Panc1 (cell line): Measurements from ENCODE around the gene TTLL11. TPM values are rescaled to one million over a fixed set of nuclear protein-coding genes. Genes with fewer than 3 reads are reported as not detected.

ENCODE experiments used
- ATAC-seq: fragments of 200-7000 bp; cut with Tn5 transposase; 2 replicates; pipeline ENCODE4 v1.9.1; 2020; ENCODE audit warnings: mild to moderate bottlenecking, moderate library complexity
- BruUV-seq: library from RNA; stranded (reverse); fragments of 400-500 nt; replicated peaks from 2 replicates; lab custom pipeline; 2021; lab: Mats Ljungman, UMichigan
- CTCF ChIA-PET: fragments of 300-600 bp; sonication (Branson Sonifier 250); formaldehyde crosslinking; loops from one replicate; lab custom pipeline; 2022; ENCODE audit warnings: antibody characterized with exemption; lab: Charles Lee
- POLR2A ChIA-PET: fragments of 300-600 bp; sonication (Branson Sonifier 250); formaldehyde crosslinking; loops from one replicate; lab custom pipeline; 2022; ENCODE audit warnings: antibody characterized with exemption; lab: Charles Lee
- DNase-seq: peaks from one replicate; pipeline ENCODE4 v3.0.0-alpha.2; 2010; ENCODE audit warnings: low read depth, low spot score
- H3K27ac ChIP-seq: 2 replicates; pipeline ENCODE4 v1.5.1; 2011; ENCODE audit warnings: mild to moderate bottlenecking, low read length, inconsistent platforms
- H3K27me3 ChIP-seq: fragments of 200-500 bp; sonication (Bioruptor generic); 2 replicates; pipeline ENCODE4 v1.6.0; 2014; ENCODE audit warnings: low read length, inconsistent platforms; ENCODE audit not compliant: control insufficient read depth, insufficient read depth
- H3K36me3 ChIP-seq: fragments of 200-500 bp; sonication (Bioruptor generic); 2 replicates; pipeline ENCODE4 v1.5.1; 2014; ENCODE audit warnings: inconsistent platforms, mild to moderate bottlenecking, low read length, moderate library complexity; ENCODE audit not compliant: control insufficient read depth, insufficient read depth
- H3K4me1 ChIP-seq: 2 replicates; pipeline ENCODE4 v1.5.1; 2011; ENCODE audit warnings: inconsistent platforms, mild to moderate bottlenecking, low read length, moderate library complexity; ENCODE audit not compliant: control insufficient read depth, insufficient read depth
- H3K4me3 ChIP-seq, 2 experiments: 2 replicates each; pipeline ENCODE4 v1.5.1; 2011 to 2012; ENCODE audit warnings: low read depth in 2 of 2, low read length in 2 of 2, mild to moderate bottlenecking in 2 of 2, inconsistent platforms in 1 of 2, moderate library complexity in 1 of 2
- H3K9me3 ChIP-seq: fragments of 200-500 bp; sonication (Bioruptor generic); 2 replicates; pipeline ENCODE4 v1.5.1; 2014; ENCODE audit warnings: low read depth, mild to moderate bottlenecking, inconsistent platforms, low read length, moderate library complexity; ENCODE audit not compliant: control insufficient read depth, insufficient read depth
- POLR2AphosphoS5 ChIP-seq: IDR thresholded peaks from 2 replicates; pipeline ENCODE4 v1.6.1; 2012; ENCODE audit warnings: mild to moderate bottlenecking, low read depth, low read length, moderate library complexity
- SIN3A ChIP-seq: IDR thresholded peaks from 2 replicates; pipeline ENCODE4 v1.6.1; 2012; ENCODE audit warnings: low read depth, mild to moderate bottlenecking, low read length, moderate library complexity, borderline replicate concordance; ENCODE audit not compliant: insufficient read depth
- TCF7L2 ChIP-seq: IDR thresholded peaks from 2 replicates; pipeline ENCODE4 v1.6.1; 2011; ENCODE audit warnings: mild to moderate bottlenecking, low read depth, low read length, inconsistent platforms
- in situ Hi-C: cut with HindIII; loops from 2 replicates; pipeline ENCODE4 v1.10.0; 2016; ENCODE audit warnings: low sequenced_read_pairs, low pct_unique_long_range_greater_than_20kb
- intact Hi-C: fragments of 100-400 bp; cut with micrococcal nuclease; formaldehyde crosslinking; loops from one replicate; pipeline ENCODE4 v1.10.0; 2022; ENCODE audit not compliant: unreplicated experiment
- microRNA-seq: library from miRNA; unstranded; fragments of <30 nt; microRNA quantifications from one replicate; pipeline ENCODE4 v1.1.0, GENCODE V29; 2020; ENCODE audit not compliant: unreplicated experiment
- total RNA-seq: library from RNA; stranded (reverse); gene quantifications from one replicate; pipeline ENCODE4 v1.2.1, GENCODE V29; 2021; ENCODE audit not compliant: unreplicated experiment
- TF ChIP-seq, protein P1 (sequence below), 2 experiments: IDR thresholded peaks; 2 replicates each; pipeline ENCODE4 v1.6.1; 2011 to 2012; ENCODE audit warnings: low read depth in 2 of 2, control low read depth in 1 of 2, low read length in 1 of 2, mild to moderate bottlenecking in 1 of 2, moderate library complexity in 1 of 2; ENCODE audit not compliant: insufficient read depth in 1 of 2
- TF ChIP-seq, protein P2 (sequence below): fragments of 450-650 bp; IDR thresholded peaks from 2 replicates; pipeline ENCODE4 v1.5.1; 2017; ENCODE audit warnings: mild to moderate bottlenecking

Gene TTLL11
- total RNA-seq, 1 experiment from 2014 or later: 1.1 TPM

DNA sequence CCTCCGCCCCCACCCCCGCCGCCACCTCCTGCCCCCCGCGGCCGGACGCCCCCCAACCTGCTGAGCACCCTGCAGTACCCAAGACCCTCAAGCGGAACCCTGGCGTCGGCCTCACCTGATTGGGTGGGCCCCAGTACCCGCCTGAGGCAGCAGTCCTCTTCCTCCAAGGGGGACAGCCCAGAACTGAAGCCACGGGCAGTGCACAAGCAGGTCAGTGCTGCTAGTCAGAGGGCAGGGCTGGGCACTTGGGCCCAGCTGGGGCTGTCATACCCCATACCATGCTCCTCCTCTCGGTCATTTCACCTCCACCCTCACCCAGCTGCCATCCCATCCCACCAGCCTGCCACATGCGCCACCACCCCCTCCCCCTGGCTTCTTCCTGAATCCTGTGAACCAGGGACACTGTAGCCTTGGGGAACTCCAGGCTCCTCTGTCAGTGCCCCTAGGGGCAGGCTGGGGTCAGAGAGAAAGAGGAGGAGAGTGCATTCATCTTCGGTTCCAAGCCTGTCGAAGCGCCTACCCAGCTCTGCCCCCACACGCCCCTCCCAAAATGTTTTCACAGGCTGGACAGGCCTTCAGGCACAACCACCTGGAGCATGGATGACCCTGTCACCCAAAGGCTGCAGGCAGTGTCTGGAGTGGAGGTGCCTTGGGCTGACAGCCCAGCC is 319.7 kb downstream of the TTLL11 start:
- in situ Hi-C loops: no loop called here
- BruUV-seq: no TSS peak
- TF ChIP-seq POLR2AphosphoS5: no peak
- TF ChIP-seq TCF7L2: no peak
- TF ChIP-seq, protein P1, sequence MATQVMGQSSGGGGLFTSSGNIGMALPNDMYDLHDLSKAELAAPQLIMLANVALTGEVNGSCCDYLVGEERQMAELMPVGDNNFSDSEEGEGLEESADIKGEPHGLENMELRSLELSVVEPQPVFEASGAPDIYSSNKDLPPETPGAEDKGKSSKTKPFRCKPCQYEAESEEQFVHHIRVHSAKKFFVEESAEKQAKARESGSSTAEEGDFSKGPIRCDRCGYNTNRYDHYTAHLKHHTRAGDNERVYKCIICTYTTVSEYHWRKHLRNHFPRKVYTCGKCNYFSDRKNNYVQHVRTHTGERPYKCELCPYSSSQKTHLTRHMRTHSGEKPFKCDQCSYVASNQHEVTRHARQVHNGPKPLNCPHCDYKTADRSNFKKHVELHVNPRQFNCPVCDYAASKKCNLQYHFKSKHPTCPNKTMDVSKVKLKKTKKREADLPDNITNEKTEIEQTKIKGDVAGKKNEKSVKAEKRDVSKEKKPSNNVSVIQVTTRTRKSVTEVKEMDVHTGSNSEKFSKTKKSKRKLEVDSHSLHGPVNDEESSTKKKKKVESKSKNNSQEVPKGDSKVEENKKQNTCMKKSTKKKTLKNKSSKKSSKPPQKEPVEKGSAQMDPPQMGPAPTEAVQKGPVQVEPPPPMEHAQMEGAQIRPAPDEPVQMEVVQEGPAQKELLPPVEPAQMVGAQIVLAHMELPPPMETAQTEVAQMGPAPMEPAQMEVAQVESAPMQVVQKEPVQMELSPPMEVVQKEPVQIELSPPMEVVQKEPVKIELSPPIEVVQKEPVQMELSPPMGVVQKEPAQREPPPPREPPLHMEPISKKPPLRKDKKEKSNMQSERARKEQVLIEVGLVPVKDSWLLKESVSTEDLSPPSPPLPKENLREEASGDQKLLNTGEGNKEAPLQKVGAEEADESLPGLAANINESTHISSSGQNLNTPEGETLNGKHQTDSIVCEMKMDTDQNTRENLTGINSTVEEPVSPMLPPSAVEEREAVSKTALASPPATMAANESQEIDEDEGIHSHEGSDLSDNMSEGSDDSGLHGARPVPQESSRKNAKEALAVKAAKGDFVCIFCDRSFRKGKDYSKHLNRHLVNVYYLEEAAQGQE (IDR thresholded peaks at IDR 0.05; ENCODE audit: insufficient read depth in 1 of 2, low read depth in 2 of 2, low read length in 1 of 2): no peak
- H3K36me3 ChIP-seq: no peaks in the 10 kb centered on the region
- intact Hi-C loops: no loop called here
- DNase-seq: no peak
- H3K4me1 ChIP-seq: no peaks in the 10 kb centered on the region
- no peak overlapping the region for H3K4me3 ChIP-seq
- H3K27ac ChIP-seq: no peak overlapping the region
- no peak for ATAC-seq
- H3K9me3 ChIP-seq: no peaks in the 10 kb centered on the region
- ChIA-PET POLR2A (no interaction called here), CTCF (no interaction called here)
- no peaks in the 10 kb centered on the region for H3K27me3 ChIP-seq

DNA sequence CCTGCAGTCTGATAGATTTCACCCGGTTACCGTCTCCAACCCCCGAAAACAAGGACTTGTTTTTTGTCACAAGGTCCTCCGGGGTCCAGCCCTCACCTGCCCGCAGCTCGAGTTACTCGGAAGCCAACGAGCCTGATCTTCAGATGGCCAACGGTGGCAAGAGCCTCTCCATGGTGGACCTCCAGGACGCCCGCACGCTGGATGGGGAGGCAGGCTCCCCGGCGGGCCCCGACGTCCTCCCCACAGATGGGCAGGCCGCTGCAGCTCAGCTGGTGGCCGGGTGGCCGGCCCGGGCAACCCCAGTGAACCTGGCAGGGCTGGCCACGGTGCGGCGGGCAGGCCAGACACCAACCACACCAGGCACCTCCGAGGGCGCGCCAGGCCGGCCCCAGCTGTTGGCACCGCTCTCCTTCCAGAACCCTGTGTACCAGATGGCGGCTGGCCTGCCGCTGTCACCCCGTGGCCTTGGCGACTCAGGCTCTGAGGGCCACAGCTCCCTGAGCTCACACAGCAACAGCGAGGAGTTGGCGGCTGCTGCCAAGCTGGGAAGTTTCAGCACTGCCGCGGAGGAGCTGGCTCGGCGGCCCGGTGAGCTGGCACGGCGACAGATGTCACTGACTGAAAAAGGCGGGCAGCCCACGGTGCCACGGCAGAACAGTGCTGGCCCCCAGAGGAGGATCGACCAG is 320.4 kb downstream of the TTLL11 start:
- intact Hi-C loops (no loop called here), in situ Hi-C loops (no loop called here)
- ChIA-PET CTCF (interaction anchor here (0.6 kb wide), 1 partner anchor 475 kb away, joined by 4 read pairs; no protein-coding TSS in a partner anchor), POLR2A (no interaction called here)
- no peaks in the 10 kb centered on the region for H3K36me3 ChIP-seq
- no peak for DNase-seq
- H3K27me3 ChIP-seq: no peaks in the 10 kb centered on the region
- no TSS peak for BruUV-seq
- ATAC-seq: no peak
- no peak overlapping the region for H3K4me3 ChIP-seq
- H3K4me1 ChIP-seq: no peaks in the 10 kb centered on the region
- no peak overlapping the region for H3K27ac ChIP-seq
- H3K9me3 ChIP-seq: no peaks in the 10 kb centered on the region
- no peak for TF ChIP-seq SIN3A
- TF ChIP-seq, protein P2, sequence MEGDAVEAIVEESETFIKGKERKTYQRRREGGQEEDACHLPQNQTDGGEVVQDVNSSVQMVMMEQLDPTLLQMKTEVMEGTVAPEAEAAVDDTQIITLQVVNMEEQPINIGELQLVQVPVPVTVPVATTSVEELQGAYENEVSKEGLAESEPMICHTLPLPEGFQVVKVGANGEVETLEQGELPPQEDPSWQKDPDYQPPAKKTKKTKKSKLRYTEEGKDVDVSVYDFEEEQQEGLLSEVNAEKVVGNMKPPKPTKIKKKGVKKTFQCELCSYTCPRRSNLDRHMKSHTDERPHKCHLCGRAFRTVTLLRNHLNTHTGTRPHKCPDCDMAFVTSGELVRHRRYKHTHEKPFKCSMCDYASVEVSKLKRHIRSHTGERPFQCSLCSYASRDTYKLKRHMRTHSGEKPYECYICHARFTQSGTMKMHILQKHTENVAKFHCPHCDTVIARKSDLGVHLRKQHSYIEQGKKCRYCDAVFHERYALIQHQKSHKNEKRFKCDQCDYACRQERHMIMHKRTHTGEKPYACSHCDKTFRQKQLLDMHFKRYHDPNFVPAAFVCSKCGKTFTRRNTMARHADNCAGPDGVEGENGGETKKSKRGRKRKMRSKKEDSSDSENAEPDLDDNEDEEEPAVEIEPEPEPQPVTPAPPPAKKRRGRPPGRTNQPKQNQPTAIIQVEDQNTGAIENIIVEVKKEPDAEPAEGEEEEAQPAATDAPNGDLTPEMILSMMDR: no peak
- no peak for TF ChIP-seq POLR2AphosphoS5
- TF ChIP-seq TCF7L2: no peak
- TF ChIP-seq, protein P1 (IDR thresholded peaks at IDR 0.05; ENCODE audit: insufficient read depth in 1 of 2, low read depth in 2 of 2, low read length in 1 of 2): no peak

Small RNA genes lying within 50 kb of the gene (microRNA-seq; reads per million reads assigned to microRNA genes)
- not detected for gene MIR4478

Other genes starting within 250 kb of the TTLL11 start
- gene NDUFA8, start 66.5 kb upstream of the TTLL11 start, total RNA-seq: 55.5 TPM
- not detected for gene MORN5, start 66.6 kb upstream of the TTLL11 start, total RNA-seq
- gene LHX6, start 135.6 kb upstream of the TTLL11 start, total RNA-seq: 0.62 TPM
- gene RBM18, start 171.5 kb upstream of the TTLL11 start, total RNA-seq: 19.2 TPM
- 28.4 TPM for gene MRRF, start 171.6 kb upstream of the TTLL11 start, total RNA-seq